Measurements from ENCODE around the gene FETUB.

DNA sequence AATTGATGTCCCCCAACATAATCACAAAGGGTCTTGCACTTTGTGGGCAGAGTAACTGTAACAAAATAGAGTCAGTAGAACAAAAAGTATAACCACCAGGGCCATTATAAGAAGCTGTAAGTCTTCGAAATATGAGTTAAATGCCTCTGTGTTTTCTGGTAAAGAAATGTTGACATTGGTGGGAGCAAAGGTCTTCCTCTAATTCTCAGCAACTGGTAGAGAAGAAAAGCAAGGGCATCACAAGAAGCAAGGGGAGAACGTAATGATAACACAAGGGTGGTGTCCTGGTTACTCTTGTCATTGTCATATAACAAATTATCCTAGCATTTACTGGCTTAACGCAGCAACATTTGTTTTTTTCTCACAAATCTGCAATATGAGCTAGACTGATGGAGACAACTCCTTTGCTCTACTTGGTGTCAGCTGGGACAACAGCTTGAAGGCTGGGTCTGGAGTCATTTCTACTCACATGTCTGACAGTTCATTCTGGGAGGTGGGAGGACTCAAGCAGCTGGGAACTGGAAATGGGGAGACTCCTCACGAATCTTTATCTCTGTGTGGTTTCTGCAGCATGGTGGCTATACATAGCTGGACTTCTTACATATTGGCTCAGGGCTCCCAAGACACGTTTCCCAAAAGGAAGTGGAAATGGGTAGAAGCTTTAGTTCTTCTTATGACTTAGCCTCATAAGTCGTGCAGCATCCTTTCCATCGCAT, 49.5 kb upstream of the FETUB start:
- TF ChIP-seq, protein P1, sequence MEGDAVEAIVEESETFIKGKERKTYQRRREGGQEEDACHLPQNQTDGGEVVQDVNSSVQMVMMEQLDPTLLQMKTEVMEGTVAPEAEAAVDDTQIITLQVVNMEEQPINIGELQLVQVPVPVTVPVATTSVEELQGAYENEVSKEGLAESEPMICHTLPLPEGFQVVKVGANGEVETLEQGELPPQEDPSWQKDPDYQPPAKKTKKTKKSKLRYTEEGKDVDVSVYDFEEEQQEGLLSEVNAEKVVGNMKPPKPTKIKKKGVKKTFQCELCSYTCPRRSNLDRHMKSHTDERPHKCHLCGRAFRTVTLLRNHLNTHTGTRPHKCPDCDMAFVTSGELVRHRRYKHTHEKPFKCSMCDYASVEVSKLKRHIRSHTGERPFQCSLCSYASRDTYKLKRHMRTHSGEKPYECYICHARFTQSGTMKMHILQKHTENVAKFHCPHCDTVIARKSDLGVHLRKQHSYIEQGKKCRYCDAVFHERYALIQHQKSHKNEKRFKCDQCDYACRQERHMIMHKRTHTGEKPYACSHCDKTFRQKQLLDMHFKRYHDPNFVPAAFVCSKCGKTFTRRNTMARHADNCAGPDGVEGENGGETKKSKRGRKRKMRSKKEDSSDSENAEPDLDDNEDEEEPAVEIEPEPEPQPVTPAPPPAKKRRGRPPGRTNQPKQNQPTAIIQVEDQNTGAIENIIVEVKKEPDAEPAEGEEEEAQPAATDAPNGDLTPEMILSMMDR (IDR thresholded peaks at IDR 0.05; ENCODE audit: extremely low read depth in 1 of 2, insufficient read depth in 1 of 2, low read depth in 1 of 2, low read length in 2 of 2): no peak
- TF ChIP-seq POLR2AphosphoS5 (IDR thresholded peaks at IDR 0.05; ENCODE audit: insufficient read depth, low read depth, low read length): no peak
- no peak for TF ChIP-seq POLR2A (IDR thresholded peaks at IDR 0.05; ENCODE audit: low read depth, low read length)

All from endothelial cell of umbilical vein (primary cell).